ENCODE measurements around the gene NDUFA12. TPM values are rescaled to one million over a fixed set of nuclear protein-coding genes. Genes with fewer than 3 reads are reported as not detected.

The NDUFA12 gene
- total RNA-seq, 4 donors from 2014 or later: 54.7 to 133 (median 89.0) TPM

DNA sequence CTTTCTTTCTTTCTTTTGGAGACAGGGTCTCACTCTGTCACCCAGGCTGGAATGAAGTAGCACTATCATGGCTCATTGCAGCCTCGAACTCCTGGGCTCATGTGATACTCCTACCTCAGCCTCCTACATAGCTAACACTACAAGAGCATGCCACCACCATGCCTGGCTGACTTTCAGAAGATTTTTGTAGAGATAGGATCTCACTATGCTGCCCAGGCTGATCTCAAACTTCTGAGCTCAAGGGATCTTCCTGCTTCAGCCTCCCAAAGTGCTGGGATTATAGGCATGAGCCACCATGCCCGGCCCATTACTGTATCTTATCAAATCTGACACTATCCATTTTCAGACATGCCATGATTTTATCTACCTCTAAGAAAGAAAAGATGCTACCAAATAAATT is 31.6 kb downstream of the NDUFA12 start:
- TF ChIP-seq POLR2A (IDR thresholded peaks at IDR 0.05): no peak
- TF ChIP-seq, protein P1, sequence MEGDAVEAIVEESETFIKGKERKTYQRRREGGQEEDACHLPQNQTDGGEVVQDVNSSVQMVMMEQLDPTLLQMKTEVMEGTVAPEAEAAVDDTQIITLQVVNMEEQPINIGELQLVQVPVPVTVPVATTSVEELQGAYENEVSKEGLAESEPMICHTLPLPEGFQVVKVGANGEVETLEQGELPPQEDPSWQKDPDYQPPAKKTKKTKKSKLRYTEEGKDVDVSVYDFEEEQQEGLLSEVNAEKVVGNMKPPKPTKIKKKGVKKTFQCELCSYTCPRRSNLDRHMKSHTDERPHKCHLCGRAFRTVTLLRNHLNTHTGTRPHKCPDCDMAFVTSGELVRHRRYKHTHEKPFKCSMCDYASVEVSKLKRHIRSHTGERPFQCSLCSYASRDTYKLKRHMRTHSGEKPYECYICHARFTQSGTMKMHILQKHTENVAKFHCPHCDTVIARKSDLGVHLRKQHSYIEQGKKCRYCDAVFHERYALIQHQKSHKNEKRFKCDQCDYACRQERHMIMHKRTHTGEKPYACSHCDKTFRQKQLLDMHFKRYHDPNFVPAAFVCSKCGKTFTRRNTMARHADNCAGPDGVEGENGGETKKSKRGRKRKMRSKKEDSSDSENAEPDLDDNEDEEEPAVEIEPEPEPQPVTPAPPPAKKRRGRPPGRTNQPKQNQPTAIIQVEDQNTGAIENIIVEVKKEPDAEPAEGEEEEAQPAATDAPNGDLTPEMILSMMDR (IDR thresholded peaks at IDR 0.05): no peak
- Histone ChIP-seq H3K9me3 (no peaks in the 10 kb centered on the region), H3K4me1 (no peaks in the 10 kb centered on the region), H3K4me3 (no peak overlapping the region), H3K27me3 (no peaks in the 10 kb centered on the region), H3K36me3 (peaks cover 0 to 15% (median 0%) of the 10 kb centered on the region in 3 donors), H3K27ac (no peak overlapping the region)
- no peak for DNase-seq

DNA sequence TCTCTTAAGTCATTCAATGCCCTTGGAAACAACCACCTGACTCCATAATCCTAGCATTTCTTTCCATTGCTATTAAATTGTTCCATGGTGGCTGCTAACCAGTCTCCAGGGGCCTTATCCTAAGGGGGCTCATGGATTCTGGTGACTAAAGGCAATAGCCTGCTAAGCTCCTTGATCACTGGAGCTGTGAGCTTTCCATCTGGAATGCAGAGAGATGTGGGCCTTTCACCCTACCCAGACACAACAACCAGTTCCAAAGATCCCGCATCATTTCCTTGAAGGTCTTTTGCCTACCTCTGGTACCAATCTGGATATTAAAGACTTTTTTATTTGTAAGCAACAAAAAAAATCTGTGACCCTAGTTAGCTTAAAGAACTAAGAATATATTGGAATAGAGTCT is 32.9 kb downstream of the NDUFA12 start:
- Histone ChIP-seq H3K9me3 (no peaks in the 10 kb centered on the region), H3K4me3 (no peak overlapping the region), H3K36me3 (peaks cover 0 to 15% (median 0%) of the 10 kb centered on the region in 3 donors), H3K27me3 (no peaks in the 10 kb centered on the region), H3K4me1 (no peaks in the 10 kb centered on the region), H3K27ac (no peak overlapping the region)
- DNase-seq: no peak
- TF ChIP-seq POLR2A (IDR thresholded peaks at IDR 0.05): no peak

DNA sequence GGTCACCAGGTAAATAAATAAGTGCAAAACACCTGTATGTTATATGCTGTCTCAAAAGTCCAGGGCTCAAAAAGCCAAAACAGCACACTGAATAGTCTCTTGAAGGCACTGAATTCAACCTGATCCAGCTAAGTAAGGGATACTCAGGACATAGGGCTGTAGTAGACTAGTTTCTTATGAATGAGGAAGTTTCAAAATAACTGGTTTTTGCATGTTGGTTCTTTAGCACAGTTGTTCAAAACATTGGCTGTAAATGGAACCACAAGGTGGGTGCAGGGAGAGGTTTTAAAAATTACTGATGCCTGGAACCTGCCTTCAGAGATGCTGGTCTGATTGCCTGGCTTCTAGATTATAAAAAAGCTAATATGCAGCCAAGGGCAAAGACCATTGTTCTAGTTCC is 34.1 kb downstream of the NDUFA12 start:
- Histone ChIP-seq H3K27ac (no peak overlapping the region), H3K4me1 (no peaks in the 10 kb centered on the region), H3K4me3 (no peak overlapping the region), H3K9me3 (no peaks in the 10 kb centered on the region), H3K36me3 (peaks cover 0 to 15% (median 0%) of the 10 kb centered on the region in 3 donors), H3K27me3 (no peaks in the 10 kb centered on the region)
- TF ChIP-seq POLR2A (IDR thresholded peaks at IDR 0.05): no peak
- TF ChIP-seq, protein P1 (IDR thresholded peaks at IDR 0.05): no peak
- DNase-seq: no peak

DNA sequence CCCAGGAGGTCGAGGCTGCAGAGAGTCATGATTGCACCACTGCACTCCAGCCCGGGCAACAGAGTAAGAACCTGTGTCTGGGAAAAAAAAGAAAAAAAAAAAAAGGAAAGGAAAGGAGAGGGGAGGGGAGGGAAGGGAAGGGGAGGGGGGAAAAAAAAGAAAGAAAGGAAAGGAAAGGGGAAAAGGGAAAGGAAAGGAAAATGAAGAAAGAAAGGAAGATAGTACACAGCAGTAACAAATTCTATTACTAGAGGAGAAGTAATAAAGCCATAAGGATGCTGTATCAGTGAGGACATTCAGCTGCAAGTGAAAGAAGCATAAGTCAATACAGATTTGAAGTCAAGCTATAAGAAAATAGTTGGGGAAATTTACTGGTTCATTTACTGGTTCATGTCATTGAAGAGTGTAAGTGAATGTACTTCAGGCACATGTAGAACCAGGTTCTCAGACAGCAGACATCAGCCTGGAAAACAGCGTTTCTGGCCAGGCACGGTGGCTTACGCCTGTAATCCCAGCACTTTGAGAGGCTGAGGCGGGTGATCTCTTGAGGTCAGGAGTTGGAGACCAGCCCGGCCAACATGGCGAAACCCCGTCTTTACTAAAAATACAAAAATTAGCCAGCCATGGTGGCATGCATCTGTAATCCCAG is 37.4 kb downstream of the NDUFA12 start:
- Histone ChIP-seq H3K4me1 (peaks cover 0 to 4% (median 0%) of the 10 kb centered on the region in 4 donors), H3K9me3 (no peaks in the 10 kb centered on the region), H3K27me3 (no peaks in the 10 kb centered on the region), H3K36me3 (peaks cover 0 to 11% (median 0%) of the 10 kb centered on the region in 3 donors), H3K27ac (no peak overlapping the region), H3K4me3 (no peak overlapping the region)
- no peak for TF ChIP-seq POLR2A (IDR thresholded peaks at IDR 0.05)
- TF ChIP-seq, protein P1 (IDR thresholded peaks at IDR 0.05): no peak
- DNase-seq: no peak

DNA sequence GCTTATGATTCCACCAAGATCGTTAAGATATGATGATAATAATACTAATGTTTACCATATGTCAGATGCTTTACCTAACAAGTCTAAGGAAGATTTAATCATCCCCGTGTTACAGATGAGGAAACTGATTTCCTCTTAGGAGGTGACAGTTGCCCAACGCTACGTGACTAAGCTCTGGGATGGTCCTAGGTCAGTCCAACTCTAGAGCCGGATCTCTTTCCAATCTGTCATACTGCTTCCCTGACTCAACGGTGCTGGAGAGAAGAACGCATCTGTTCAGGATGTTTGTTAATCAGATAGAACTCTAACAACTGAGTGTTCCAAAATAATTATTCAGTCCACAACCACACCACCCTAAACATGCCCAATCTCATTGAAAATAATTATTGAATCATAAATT is 39.8 kb downstream of the NDUFA12 start:
- no peaks in the 10 kb centered on the region for H3K27me3 ChIP-seq
- no peak overlapping the region for H3K27ac ChIP-seq
- H3K36me3 ChIP-seq: no peaks in the 10 kb centered on the region
- H3K4me3 ChIP-seq: no peak overlapping the region
- no peak for TF ChIP-seq POLR2A (IDR thresholded peaks at IDR 0.05)
- TF ChIP-seq, protein P1 (IDR thresholded peaks at IDR 0.05): no peak
- peaks cover 0 to 4% (median 0%) of the 10 kb centered on the region in 4 donors for H3K4me1 ChIP-seq
- DNase-seq: no peak
- no peaks in the 10 kb centered on the region for H3K9me3 ChIP-seq

DNA sequence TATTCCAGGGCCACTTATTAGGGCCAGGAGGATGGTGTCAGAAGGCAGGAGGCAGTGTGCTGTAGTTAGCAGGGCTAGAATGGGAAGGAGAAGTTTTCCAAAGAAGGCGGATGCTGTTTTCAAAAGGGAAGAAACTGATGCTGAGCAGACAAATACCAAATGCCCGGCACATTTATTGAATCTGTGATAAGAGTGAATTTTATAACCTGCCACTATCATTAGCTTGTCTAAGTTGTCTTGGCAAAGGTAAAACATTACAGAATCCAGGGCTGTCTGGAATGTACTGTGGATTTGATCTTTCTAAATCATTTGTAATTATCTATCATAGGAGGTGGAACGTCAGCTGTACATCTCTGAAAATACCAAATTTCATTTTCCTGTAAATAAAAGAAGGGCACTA is 40.8 kb downstream of the NDUFA12 start:
- Histone ChIP-seq H3K9me3 (no peaks in the 10 kb centered on the region), H3K4me3 (no peak overlapping the region), H3K27me3 (no peaks in the 10 kb centered on the region)

More for the DNA sequence above, 40.8 kb downstream of the NDUFA12 start:
- no peak for TF ChIP-seq POLR2A (IDR thresholded peaks at IDR 0.05)
- TF ChIP-seq, protein P1 (IDR thresholded peaks at IDR 0.05): no peak
- DNase-seq: no peak
- peaks cover 0 to 4% (median 0%) of the 10 kb centered on the region in 4 donors for H3K4me1 ChIP-seq
- no peaks in the 10 kb centered on the region for H3K36me3 ChIP-seq
- peak overlapping the region in 1 of 4 donors; percentile 52 for H3K27ac ChIP-seq

Data from Peyer's patch (tissue), 4 donors.